LNCAP (cell line): ENCODE results near the gene WNT7A.

Experiments
- TF ChIP-seq, protein P1 (sequence below): fragments of 450-650 bp; IDR thresholded peaks from 2 replicates; pipeline ENCODE4 v1.5.1; 2017; ENCODE audit warnings: mild to moderate bottlenecking

Gene WNT7A

DNA sequence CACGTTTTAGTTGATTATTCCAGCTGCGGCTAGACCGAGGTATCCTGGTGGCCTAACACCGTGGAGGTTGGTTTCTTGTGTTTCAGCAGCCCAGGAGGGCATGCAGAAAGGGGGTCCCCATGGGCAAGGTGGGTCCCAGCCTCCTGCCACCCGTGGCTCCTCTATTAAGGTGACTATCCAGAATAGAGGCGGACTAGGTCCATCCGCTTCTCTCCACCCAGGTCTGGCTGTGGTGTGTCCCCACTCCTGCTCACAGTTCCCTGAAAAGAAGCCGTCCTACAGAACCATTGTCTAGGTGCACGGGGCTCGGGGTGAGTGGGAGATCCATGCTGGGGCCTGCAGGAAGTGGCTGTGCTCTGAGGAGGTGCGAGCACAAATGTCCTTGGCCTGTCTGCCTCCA lies 81.5 kb downstream of the WNT7A start:
- TF ChIP-seq, protein P1, sequence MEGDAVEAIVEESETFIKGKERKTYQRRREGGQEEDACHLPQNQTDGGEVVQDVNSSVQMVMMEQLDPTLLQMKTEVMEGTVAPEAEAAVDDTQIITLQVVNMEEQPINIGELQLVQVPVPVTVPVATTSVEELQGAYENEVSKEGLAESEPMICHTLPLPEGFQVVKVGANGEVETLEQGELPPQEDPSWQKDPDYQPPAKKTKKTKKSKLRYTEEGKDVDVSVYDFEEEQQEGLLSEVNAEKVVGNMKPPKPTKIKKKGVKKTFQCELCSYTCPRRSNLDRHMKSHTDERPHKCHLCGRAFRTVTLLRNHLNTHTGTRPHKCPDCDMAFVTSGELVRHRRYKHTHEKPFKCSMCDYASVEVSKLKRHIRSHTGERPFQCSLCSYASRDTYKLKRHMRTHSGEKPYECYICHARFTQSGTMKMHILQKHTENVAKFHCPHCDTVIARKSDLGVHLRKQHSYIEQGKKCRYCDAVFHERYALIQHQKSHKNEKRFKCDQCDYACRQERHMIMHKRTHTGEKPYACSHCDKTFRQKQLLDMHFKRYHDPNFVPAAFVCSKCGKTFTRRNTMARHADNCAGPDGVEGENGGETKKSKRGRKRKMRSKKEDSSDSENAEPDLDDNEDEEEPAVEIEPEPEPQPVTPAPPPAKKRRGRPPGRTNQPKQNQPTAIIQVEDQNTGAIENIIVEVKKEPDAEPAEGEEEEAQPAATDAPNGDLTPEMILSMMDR: no peak

DNA sequence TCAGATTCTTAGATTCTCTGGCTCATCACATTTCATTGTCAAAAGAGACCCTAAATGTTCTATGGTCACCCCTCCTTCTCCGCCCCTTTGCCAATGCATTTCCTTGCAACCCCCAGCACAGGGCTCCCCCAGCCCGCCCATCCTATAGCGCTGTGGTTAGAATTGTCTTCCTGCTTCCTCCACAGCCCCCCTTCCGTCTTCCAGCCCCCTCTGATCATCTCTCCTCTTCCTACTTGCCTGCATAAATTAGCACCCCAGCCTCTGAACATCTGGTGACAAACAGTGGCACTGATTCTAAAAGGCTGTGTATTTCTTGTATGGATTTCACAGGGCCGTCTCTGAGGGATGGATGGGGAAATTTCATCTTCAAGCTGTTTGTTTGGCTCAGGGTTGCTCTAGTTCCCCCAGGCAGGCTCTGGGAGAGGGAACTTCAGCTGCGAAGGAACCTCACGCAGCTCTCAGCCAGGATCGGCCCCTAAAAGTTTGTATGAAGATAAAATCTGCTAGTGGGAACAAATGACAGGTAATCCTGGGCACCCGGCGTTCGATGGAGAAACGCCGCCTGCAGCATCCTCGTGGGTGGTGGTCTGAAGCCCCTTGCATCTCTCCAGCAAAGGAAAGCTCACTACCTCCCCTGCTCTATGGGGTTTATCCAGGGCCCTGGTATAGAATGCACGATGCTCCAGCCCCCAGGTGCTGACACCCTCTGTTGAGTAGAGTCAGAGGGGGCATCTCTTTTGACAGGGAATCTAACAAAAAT lies 83.0 kb downstream of the WNT7A start:
- TF ChIP-seq, protein P1: no peak

DNA sequence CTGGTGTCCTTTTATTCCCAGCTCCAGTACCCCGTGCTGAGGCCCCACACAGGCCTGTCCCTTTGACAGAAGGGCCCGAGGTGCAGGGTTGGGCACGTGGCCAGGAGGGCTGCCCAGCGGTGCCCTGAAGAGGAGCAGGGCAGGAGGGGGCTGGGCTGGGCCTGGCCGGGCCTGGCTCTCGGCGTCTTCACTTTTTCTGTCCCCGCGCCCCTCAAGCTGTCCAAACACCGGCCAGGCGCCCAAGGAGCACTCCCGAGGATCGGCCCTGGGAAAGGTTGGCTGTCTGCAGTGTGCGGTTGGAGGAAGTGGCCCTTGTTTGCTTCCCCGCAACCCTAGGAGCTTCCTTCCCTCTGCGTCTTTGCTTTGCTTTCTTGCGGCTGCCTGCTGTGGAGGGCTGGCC lies 84.1 kb downstream of the WNT7A start:
- TF ChIP-seq, protein P1: no peak

DNA sequence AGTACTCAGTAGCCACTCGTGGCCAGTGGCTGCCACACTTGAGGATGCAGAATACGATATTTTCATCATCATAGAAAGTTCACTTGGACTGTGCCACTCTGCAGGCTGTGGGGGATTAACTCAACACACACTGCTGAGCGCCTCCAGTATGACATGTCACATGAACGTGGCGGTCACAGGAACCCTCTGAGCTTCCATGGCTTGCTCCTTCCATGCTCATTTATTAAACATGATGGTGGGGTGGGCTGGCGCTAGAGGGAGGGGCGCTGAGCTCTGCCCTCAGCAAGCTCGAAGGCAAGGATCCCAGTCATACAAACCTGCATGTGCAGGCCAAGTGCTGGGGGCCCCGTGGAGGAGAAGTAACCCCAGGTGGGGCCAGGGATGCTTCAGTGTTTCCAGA lies 85.5 kb downstream of the WNT7A start:
- TF ChIP-seq, protein P1: no peak

DNA sequence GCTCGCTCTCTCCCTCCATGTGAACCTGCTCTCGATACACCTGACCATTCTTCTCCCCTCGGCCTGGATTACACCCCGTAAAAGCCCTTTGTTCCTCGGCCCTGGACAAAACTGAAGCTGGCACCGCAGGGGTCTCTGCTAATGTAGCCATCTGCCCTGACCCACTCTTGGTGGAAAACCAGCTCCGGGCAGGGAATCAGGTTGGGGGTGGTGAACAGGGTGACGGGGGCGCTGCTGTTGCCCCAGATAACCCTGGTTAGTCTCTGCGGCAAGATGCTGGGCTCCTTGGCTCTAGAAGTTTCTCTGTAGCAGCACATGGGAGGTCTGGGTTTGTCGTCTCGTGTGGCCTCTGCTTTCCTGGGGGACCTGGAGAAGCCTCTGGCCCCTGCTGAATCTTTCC lies 86.4 kb downstream of the WNT7A start:
- TF ChIP-seq, protein P1: no peak

DNA sequence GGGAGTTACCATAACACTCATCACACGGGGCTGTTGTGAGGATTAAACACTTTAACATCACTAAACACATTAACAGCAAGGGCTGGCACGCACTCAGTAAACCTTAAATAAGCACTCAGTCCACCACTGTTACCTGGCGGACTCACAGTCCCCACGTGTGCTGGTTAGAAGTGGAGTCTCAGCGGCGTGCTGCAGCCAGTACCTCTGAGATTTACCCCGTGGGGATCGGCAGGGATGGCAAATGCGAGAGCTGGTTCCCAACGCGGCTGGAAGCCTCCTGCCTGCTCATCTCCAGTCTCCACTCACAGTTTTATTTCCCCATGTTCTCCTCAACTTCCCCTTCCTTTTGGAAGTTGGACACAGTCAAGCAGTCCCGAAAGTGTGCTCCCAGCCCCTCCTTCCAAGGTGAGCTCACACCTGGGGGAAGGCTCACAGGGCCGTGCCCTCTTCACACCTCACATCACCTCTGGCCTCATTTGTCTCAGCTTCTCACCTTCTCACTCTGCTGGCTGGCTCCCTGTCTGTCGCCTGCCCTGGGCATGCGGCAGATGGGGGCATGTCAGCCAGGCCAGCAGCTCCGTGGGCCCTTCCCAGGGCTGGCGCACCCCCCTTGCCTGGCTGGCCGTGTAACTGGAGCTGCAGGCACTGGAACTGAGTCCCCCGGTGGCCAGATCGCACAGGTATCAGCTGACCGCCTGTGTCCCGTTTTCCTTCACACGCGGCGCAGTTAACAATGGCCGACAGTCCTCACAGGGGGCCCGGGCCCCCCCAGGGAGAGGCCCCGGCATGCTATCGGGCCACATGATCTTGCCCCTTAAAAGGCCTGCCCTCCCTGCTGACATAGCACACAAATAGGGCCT lies 87.1 kb downstream of the WNT7A start:
- TF ChIP-seq, protein P1: no peak

DNA sequence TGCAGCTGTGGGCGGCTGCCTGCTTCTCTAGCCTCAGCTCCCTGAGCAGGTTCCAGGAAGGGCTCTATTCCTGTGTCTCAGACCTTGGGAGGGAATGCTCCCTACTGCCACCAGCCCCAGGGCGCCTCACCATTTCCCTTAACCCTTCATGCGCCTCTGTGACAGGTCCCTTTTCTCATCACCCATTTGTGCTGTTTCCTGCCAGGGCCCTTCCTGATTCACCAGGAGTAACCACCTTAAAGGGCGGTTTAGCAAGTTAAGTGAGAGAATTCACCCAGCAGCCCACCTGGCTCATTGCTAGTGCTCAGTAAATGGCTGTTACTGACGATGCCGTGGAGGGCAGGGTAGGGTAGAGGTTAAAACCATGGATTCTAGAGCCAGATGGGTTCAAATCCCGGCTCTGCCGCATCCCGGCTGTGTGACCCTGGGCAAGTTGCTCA lies 87.8 kb downstream of the WNT7A start:
- TF ChIP-seq, protein P1: no peak
